ENCODE data around the gene CYSRT1. TPM values are rescaled to one million over a fixed set of nuclear protein-coding genes. Genes with fewer than 3 reads are reported as not detected.

CYSRT1 gene
- total and polyA plus RNA-seq, 10 donors: 0.36 to 0.94 (median 0.64) TPM; not detected in 5

GRCh38 chr9:137191245-137191644, 33.7 kb upstream of the CYSRT1 start:
- Histone ChIP-seq H3K36me3 (peaks cover 0 to 44% (median 16%) of the 10 kb centered on the region in 6 donors), H3K4me1 (peaks cover 29 to 62% (median 40%) of the 10 kb centered on the region in 6 donors), H3K27ac (peak overlapping the region in 2 of 8 donors; percentile 7 to 97), H3K9me3 (no peaks in the 10 kb centered on the region), H3K4me3 (no peak overlapping the region), H3K27me3 (replicated peaks in 1 of 7) (no peaks in the 10 kb centered on the region)
- no peak for DNase-seq
- WGBS, 5 donors: 70 to 100% (median 91%) methylated on average over 1 to 3 of the region's 3 CpGs
- intact Hi-C loops (cut with DNase I; ENCODE audit: low total_unique reads): no loop called here
- TF ChIP-seq POLR2A (IDR thresholded peaks at IDR 0.05) (no peak), CTCF (IDR thresholded peaks at IDR 0.05 in 8 of 11, conservative IDR thresholded peaks at IDR 0.05 in 3 of 11) (no peak), POLR2AphosphoS5 (IDR thresholded peaks at IDR 0.05) (no peak)

- Histone ChIP-seq H3K36me3 (peaks cover 0 to 37% (median 16%) of the 10 kb centered on the region in 6 donors), H3K27me3 (replicated peaks in 1 of 7) (no peaks in the 10 kb centered on the region), H3K9me3 (no peaks in the 10 kb centered on the region), H3K27ac (peak overlapping the region in 2 of 8 donors; percentile 7 to 97), H3K4me3 (no peak overlapping the region), H3K4me1 (peaks cover 23 to 62% (median 34%) of the 10 kb centered on the region in 6 donors)
- TF ChIP-seq CTCF (IDR thresholded peaks at IDR 0.05 in 8 of 11, conservative IDR thresholded peaks at IDR 0.05 in 3 of 11) (no peak), POLR2AphosphoS5 (IDR thresholded peaks at IDR 0.05) (peak in 1 of 3 donors; percentile 33), POLR2A (IDR thresholded peaks at IDR 0.05) (no peak)
- intact Hi-C loops (cut with DNase I; ENCODE audit: low total_unique reads): no loop called here
- no peak for DNase-seq
- WGBS, 5 donors: 86 to 93% (median 87%) methylated on average over 5 to 22 of the region's 22 CpGs
Observed at GRCh38 chr9:137191691-137192447, 33.1 kb upstream of the CYSRT1 start.

GRCh38 chr9:137192448-137192780, 32.6 kb upstream of the CYSRT1 start:
- peaks cover 18 to 62% (median 32%) of the 10 kb centered on the region in 6 donors for H3K4me1 ChIP-seq
- H3K4me3 ChIP-seq: no peak overlapping the region
- peak overlapping the region in 1 of 8 donors; percentile 97 for H3K27ac ChIP-seq
- H3K27me3 ChIP-seq (replicated peaks in 1 of 7): no peaks in the 10 kb centered on the region
- intact Hi-C loops (cut with DNase I; ENCODE audit: low total_unique reads): no loop called here
- no peak for DNase-seq
- no peaks in the 10 kb centered on the region for H3K9me3 ChIP-seq
- TF ChIP-seq POLR2AphosphoS5 (IDR thresholded peaks at IDR 0.05) (no peak), CTCF (IDR thresholded peaks at IDR 0.05 in 8 of 11, conservative IDR thresholded peaks at IDR 0.05 in 3 of 11) (no peak), POLR2A (IDR thresholded peaks at IDR 0.05) (no peak)
- peaks cover 0 to 32% (median 14%) of the 10 kb centered on the region in 6 donors for H3K36me3 ChIP-seq
- WGBS, 5 donors: 74 to 89% (median 79%) methylated on average over 10 of the region's 10 CpGs

GRCh38 chr9:137192859-137193258, 32.1 kb upstream of the CYSRT1 start:
- H3K36me3 ChIP-seq: peaks cover 0 to 30% (median 14%) of the 10 kb centered on the region in 6 donors
- H3K4me1 ChIP-seq: peaks cover 13 to 62% (median 31%) of the 10 kb centered on the region in 6 donors
- WGBS, 5 donors: 70 to 91% (median 87%) methylated on average over 2 of the region's 2 CpGs; no CpG with 5 or more reads in 1 of the 5 donors
- intact Hi-C loops (cut with DNase I; ENCODE audit: low total_unique reads): no loop called here
- DNase-seq: no peak
- no peak overlapping the region for H3K4me3 ChIP-seq
- no peaks in the 10 kb centered on the region for H3K27me3 ChIP-seq (replicated peaks in 1 of 7)
- no peaks in the 10 kb centered on the region for H3K9me3 ChIP-seq
- peak overlapping the region in 1 of 8 donors; percentile 97 for H3K27ac ChIP-seq
- TF ChIP-seq POLR2AphosphoS5 (IDR thresholded peaks at IDR 0.05): no peak

Measured in spleen (tissue), 11 donors.